Lower leg skin (tissue), 3 donors: ENCODE results near the gene ALX4.

Source experiments
- POLR2A ChIP-seq, 2 donors: fragments of 450-650 bp; IDR thresholded peaks; one replicate each; pipeline ENCODE4 v1.6.1; 2016 to 2017; ENCODE audit warnings: antibody characterized with exemption in 2 of 2, mild to moderate bottlenecking in 1 of 2, moderate library complexity in 1 of 2
- TF ChIP-seq, protein P1 (sequence below), 3 donors: fragments of 450-650 bp; IDR thresholded peaks; one replicate each; pipeline ENCODE4 v1.5.1; 2016; ENCODE audit warnings: antibody characterized with exemption in 3 of 3, mild to moderate bottlenecking in 3 of 3, moderate library complexity in 2 of 3

- TF ChIP-seq, protein P1, sequence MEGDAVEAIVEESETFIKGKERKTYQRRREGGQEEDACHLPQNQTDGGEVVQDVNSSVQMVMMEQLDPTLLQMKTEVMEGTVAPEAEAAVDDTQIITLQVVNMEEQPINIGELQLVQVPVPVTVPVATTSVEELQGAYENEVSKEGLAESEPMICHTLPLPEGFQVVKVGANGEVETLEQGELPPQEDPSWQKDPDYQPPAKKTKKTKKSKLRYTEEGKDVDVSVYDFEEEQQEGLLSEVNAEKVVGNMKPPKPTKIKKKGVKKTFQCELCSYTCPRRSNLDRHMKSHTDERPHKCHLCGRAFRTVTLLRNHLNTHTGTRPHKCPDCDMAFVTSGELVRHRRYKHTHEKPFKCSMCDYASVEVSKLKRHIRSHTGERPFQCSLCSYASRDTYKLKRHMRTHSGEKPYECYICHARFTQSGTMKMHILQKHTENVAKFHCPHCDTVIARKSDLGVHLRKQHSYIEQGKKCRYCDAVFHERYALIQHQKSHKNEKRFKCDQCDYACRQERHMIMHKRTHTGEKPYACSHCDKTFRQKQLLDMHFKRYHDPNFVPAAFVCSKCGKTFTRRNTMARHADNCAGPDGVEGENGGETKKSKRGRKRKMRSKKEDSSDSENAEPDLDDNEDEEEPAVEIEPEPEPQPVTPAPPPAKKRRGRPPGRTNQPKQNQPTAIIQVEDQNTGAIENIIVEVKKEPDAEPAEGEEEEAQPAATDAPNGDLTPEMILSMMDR (IDR thresholded peaks at IDR 0.05): no peak
- TF ChIP-seq POLR2A (IDR thresholded peaks at IDR 0.05): no peak
These were observed 24.2 kb downstream of the ALX4 start for GRCh38 chr11:44285756-44286155.
